ENCODE measurements around the gene GGT5.
"Not testable (repeated sequence)": the region's sequence is repeated elsewhere in the genome, so short reads cannot be mapped to it uniquely, and the experiment has no call there.

DNA sequence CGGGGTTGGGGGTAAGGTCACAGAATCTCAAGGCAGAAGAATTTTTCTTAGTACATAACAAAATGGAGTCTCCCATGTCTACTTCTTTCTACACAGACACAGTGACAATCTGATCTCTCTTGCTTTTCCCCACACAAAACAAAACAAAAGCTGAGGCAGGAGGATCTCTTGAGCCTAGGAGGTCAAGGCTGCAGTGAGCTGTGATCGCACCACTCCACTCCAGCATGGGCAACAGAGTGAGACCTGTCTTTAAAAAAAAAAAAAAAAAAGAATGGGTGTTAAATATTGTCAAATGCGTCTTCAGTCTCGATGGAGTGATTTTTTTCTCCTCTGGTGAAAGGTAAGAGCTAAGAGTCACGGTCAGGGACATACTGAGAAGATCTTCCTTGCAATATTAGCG is 33.2 kb downstream of the GGT5 start:
- TF ChIP-seq, protein P1, sequence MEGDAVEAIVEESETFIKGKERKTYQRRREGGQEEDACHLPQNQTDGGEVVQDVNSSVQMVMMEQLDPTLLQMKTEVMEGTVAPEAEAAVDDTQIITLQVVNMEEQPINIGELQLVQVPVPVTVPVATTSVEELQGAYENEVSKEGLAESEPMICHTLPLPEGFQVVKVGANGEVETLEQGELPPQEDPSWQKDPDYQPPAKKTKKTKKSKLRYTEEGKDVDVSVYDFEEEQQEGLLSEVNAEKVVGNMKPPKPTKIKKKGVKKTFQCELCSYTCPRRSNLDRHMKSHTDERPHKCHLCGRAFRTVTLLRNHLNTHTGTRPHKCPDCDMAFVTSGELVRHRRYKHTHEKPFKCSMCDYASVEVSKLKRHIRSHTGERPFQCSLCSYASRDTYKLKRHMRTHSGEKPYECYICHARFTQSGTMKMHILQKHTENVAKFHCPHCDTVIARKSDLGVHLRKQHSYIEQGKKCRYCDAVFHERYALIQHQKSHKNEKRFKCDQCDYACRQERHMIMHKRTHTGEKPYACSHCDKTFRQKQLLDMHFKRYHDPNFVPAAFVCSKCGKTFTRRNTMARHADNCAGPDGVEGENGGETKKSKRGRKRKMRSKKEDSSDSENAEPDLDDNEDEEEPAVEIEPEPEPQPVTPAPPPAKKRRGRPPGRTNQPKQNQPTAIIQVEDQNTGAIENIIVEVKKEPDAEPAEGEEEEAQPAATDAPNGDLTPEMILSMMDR (IDR thresholded peaks at IDR 0.05), result not testable (repeated sequence)
- not testable (repeated sequence) for TF ChIP-seq POLR2A (IDR thresholded peaks at IDR 0.05)

All from right lobe of liver (tissue), 4 donors.